ENCODE results near the gene KCNAB3. TPM values are rescaled to one million over a fixed set of nuclear protein-coding genes. Genes with fewer than 3 reads are reported as not detected.

KCNAB3 gene
- total and polyA plus RNA-seq, 4 donors, result 3.2 to 33.6 (median 15.4) TPM

- peaks cover 54% of the 10 kb centered on the region for H3K4me1 ChIP-seq (ENCODE audit: control insufficient read depth, insufficient read depth, low read length)
- WGBS (ENCODE audit: insufficient coverage), result 31% methylated on average over 10 of the region's 11 CpGs
- peak overlapping the region; percentile 95 for H3K27ac ChIP-seq (ENCODE audit: low read depth, low read length)
- no peaks in the 10 kb centered on the region for H3K9me3 ChIP-seq (ENCODE audit: control insufficient read depth, insufficient read depth, low read length)
- H3K4me3 ChIP-seq (ENCODE audit: low read depth, low read length), result peak overlapping the region; percentile 24
- H3K36me3 ChIP-seq (ENCODE audit: control insufficient read depth, insufficient read depth, low read length), result peaks cover 44% of the 10 kb centered on the region
- H3K27me3 ChIP-seq (ENCODE audit: control insufficient read depth, insufficient read depth, low read length), result no peaks in the 10 kb centered on the region
- peak in 5 of 6 donors; percentile 84 to 98 (median 93) for DNase-seq (ENCODE audit: low read depth in 4 of 6, low spot score in 6 of 6)
These were observed 40.3 kb downstream of the KCNAB3 start for GRCh38 chr17:7889166-7889955.

DNA sequence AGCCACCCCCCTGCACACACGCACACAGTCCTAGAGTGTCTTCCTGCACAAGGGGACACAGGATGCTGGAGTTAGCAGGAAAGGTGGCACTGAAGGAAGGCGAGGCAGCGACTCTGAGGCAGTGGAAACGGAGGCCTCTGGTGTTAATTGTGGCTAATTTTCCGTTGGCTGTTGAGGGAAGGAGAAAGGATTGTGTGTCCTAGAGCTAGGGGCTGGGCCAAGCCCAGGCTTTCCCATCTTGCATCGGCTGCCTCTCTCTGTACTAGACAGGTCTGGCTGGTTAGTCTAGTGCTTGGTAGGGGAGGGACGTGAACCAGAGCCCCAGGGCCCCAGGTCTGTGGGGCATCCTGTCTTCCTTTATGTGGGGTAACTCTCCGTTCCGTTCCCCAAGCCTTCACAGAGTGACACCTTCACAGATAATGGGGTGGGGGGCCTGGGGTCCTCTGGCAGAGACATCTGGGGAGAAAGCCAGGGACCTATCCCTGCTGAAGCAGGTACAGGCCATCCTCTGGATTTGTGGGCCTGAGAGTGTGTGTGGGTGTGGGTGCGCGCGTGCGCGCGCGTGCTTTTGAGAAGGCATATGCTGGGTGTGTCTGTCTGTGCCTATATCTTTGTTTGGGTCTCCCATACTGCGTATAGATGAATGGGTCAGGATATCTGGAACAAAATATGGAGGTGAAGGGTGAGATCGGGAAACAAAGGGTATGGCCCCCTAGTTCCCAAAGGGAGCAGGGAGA, 41.3 kb downstream of the KCNAB3 start, which contains the start of gene CHD3:
Gene CHD3 (plus strand): TSS at position 606 of the 737 bp plus-strand sequence. CDS start 212 bp downstream, outside the sequence.
- 59% methylated on average over 13 of the region's 18 CpGs for WGBS (ENCODE audit: insufficient coverage)
- Histone ChIP-seq H3K27ac (ENCODE audit: low read depth, low read length) (peak within 1 kb of the TSS; percentile 95), H3K4me3 (ENCODE audit: low read depth, low read length) (peak within 1 kb of the TSS; percentile 83), H3K9me3 (ENCODE audit: control insufficient read depth, insufficient read depth, low read length) (no peaks in the 10 kb centered on the region), H3K4me1 (ENCODE audit: control insufficient read depth, insufficient read depth, low read length) (peaks cover 51% of the 10 kb centered on the region), H3K36me3 (ENCODE audit: control insufficient read depth, insufficient read depth, low read length) (peaks cover 34% of the 10 kb centered on the region), H3K27me3 (ENCODE audit: control insufficient read depth, insufficient read depth, low read length) (no peaks in the 10 kb centered on the region)
- DNase-seq (ENCODE audit: low read depth in 4 of 6, low spot score in 6 of 6), result peak in 2 of 6 donors; percentile 22 to 61

- H3K4me3 ChIP-seq (ENCODE audit: low read depth, low read length), result peak overlapping the region; percentile 83
- no peaks in the 10 kb centered on the region for H3K9me3 ChIP-seq (ENCODE audit: control insufficient read depth, insufficient read depth, low read length)
- peak overlapping the region; percentile 95 for H3K27ac ChIP-seq (ENCODE audit: low read depth, low read length)
- no peaks in the 10 kb centered on the region for H3K27me3 ChIP-seq (ENCODE audit: control insufficient read depth, insufficient read depth, low read length)
- H3K36me3 ChIP-seq (ENCODE audit: control insufficient read depth, insufficient read depth, low read length), result peaks cover 27% of the 10 kb centered on the region
- WGBS (ENCODE audit: insufficient coverage), result under 1% methylated on average over 29 of the region's 35 CpGs
- H3K4me1 ChIP-seq (ENCODE audit: control insufficient read depth, insufficient read depth, low read length), result peaks cover 52% of the 10 kb centered on the region
- DNase-seq (ENCODE audit: low read depth in 4 of 6, low spot score in 6 of 6), result peak in 5 of 6 donors; percentile 84 to 99 (median 91)
These were observed 42.0 kb downstream of the KCNAB3 start for GRCh38 chr17:7887482-7888183.

DNA sequence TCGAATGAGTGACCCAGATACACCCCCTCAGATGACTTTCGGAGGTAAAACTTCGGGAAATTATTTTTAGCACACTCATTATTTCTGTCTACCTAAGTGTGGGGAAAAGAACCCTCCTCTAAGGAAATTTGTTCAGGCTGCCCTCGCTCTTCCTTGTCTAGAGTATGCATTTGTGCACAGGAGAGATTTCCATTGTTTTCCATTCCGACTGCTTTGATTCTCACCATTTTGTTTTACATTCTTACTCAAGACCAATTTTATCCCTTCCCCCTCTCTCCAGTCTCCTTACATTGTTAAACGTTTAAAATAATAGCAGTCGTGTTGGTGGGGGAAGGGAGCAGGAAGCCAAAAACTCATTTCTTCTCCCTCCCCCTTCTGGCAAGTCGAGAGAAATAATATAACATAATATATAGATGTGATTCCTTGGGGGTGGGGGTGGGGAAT, 42.6 kb downstream of the KCNAB3 start:
- no CpG with 5 or more reads among the region's 8 CpGs for WGBS (ENCODE audit: insufficient coverage)
- H3K27me3 ChIP-seq (ENCODE audit: control insufficient read depth, insufficient read depth, low read length), result no peaks in the 10 kb centered on the region
- H3K36me3 ChIP-seq (ENCODE audit: control insufficient read depth, insufficient read depth, low read length), result peaks cover 22% of the 10 kb centered on the region
- H3K4me1 ChIP-seq (ENCODE audit: control insufficient read depth, insufficient read depth, low read length), result peaks cover 55% of the 10 kb centered on the region
- no peaks in the 10 kb centered on the region for H3K9me3 ChIP-seq (ENCODE audit: control insufficient read depth, insufficient read depth, low read length)
- H3K4me3 ChIP-seq (ENCODE audit: low read depth, low read length), result peak overlapping the region; percentile 83
- DNase-seq (ENCODE audit: low read depth in 4 of 6, low spot score in 6 of 6), result no peak
- peak overlapping the region; percentile 95 for H3K27ac ChIP-seq (ENCODE audit: low read depth, low read length)

- Histone ChIP-seq H3K4me1 (ENCODE audit: control insufficient read depth, insufficient read depth, low read length) (peaks cover 60% of the 10 kb centered on the region), H3K27ac (ENCODE audit: low read depth, low read length) (peak overlapping the region; percentile 95), H3K4me3 (ENCODE audit: low read depth, low read length) (peak overlapping the region; percentile 83), H3K36me3 (ENCODE audit: control insufficient read depth, insufficient read depth, low read length) (peaks cover 18% of the 10 kb centered on the region), H3K27me3 (ENCODE audit: control insufficient read depth, insufficient read depth, low read length) (no peaks in the 10 kb centered on the region), H3K9me3 (ENCODE audit: control insufficient read depth, insufficient read depth, low read length) (no peaks in the 10 kb centered on the region)
- DNase-seq (ENCODE audit: low read depth in 4 of 6, low spot score in 6 of 6), result peak in 2 of 6 donors; percentile 80
- WGBS (ENCODE audit: insufficient coverage), result 1% methylated on average over 22 of the region's 30 CpGs
These were observed 43.2 kb downstream of the KCNAB3 start for GRCh38 chr17:7886227-7887037.

DNA sequence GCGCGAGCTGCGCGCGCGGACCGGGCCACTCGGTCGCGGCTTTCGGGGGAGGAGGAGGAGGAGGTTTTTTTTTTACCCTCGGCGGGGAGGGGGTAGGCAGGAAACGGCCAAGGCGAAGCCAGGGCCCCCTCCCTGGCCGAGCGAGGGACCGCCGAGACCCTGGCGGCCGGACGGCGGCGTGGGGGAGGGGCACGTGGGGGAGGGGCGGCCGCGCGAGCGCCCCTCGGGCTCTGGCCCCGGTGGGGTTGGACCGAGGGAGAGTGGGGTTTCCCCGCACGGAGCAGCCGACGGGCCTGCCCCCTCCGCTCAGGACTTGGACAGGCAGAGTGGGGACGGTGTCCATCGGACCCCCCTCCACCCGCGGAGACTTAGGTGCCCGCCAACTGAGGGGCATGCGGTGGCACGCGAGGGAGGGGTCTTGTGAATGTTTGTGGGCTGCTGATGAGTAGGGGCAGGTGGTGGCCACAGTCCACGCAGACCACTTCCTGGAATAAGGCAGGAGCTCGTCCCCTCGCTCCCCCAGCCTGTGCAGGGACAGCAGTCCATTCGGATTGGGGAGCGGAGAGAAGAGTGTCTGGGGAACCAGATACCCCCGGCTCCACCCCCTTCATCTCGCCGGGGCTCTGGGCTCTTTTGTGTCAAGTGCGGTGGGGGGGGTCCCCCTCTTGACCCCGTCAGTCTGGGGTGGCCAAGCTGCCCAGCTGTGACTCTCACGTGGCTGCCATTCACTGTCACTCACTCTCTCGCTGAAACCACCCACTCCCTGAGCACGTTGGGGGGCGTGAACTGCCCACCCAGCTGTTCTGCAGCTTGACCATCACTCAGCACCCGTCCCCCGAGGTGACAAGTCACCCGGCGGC, 44.1 kb downstream of the KCNAB3 start:
- Histone ChIP-seq H3K27ac (ENCODE audit: low read depth, low read length) (peak overlapping the region; percentile 95), H3K27me3 (ENCODE audit: control insufficient read depth, insufficient read depth, low read length) (no peaks in the 10 kb centered on the region), H3K9me3 (ENCODE audit: control insufficient read depth, insufficient read depth, low read length) (no peaks in the 10 kb centered on the region), H3K4me3 (ENCODE audit: low read depth, low read length) (peak overlapping the region; percentile 83), H3K36me3 (ENCODE audit: control insufficient read depth, insufficient read depth, low read length) (peaks cover 10% of the 10 kb centered on the region), H3K4me1 (ENCODE audit: control insufficient read depth, insufficient read depth, low read length) (peaks cover 60% of the 10 kb centered on the region)
- DNase-seq (ENCODE audit: low read depth in 4 of 6, low spot score in 6 of 6), result peak in 2 of 6 donors; percentile 77 to 78
- under 1% methylated on average over 62 of the region's 64 CpGs for WGBS (ENCODE audit: insufficient coverage)

GRCh38 chr17:7884581-7885366, 44.9 kb downstream of the KCNAB3 start:
- Histone ChIP-seq H3K4me1 (ENCODE audit: control insufficient read depth, insufficient read depth, low read length) (peaks cover 53% of the 10 kb centered on the region), H3K9me3 (ENCODE audit: control insufficient read depth, insufficient read depth, low read length) (no peaks in the 10 kb centered on the region), H3K27ac (ENCODE audit: low read depth, low read length) (peak overlapping the region; percentile 95), H3K27me3 (ENCODE audit: control insufficient read depth, insufficient read depth, low read length) (no peaks in the 10 kb centered on the region), H3K36me3 (ENCODE audit: control insufficient read depth, insufficient read depth, low read length) (peaks cover 2% of the 10 kb centered on the region), H3K4me3 (ENCODE audit: low read depth, low read length) (peak overlapping the region; percentile 83)
- DNase-seq (ENCODE audit: low read depth in 4 of 6, low spot score in 6 of 6), result peak in 2 of 6 donors; percentile 37 to 69
- WGBS (ENCODE audit: insufficient coverage), result under 1% methylated on average over 67 of the region's 100 CpGs
